ENCODE data around the gene ITGAE.

DNA sequence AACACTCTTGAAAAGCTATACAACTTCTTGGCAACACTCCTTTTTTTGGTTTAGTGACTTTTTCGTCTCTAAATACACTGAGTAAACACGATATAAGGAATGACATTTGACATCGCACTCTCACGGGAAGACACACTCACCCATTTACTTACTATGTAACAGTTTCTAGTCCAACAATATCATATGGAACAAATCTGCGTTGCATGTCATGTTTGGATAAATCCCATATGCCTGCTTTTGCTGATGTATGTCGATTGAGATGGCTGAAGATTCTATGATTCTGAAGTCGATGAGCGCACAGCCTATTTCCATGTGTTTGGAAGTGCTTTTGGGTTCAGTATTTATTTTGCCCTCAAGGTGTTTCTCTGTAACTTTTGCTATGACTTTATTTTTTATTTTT, 18.2 kb downstream of the ITGAE start:
- TF ChIP-seq EZH2 (IDR thresholded peaks at IDR 0.05; ENCODE audit: insufficient read depth, poor library complexity, severe bottlenecking) (no peak), EZH2phosphoT487 (IDR thresholded peaks at IDR 0.05; ENCODE audit: insufficient read depth, low read depth) (no peak)
